HEK293T (cell line): ENCODE results near the gene MYORG.

Experiments used
- CTCF ChIA-PET: fragments of 350-600 bp; formaldehyde crosslinking; extraction: SDS; loops from one replicate; lab custom pipeline; 2021; ENCODE audit warnings: antibody characterized with exemption, inconsistent platforms; lab: Yijun Ruan, JAX
- POLR2A ChIA-PET: fragments of 350-600 bp; formaldehyde crosslinking; extraction: SDS; loops from one replicate; lab custom pipeline; 2020; ENCODE audit warnings: antibody characterized with exemption, inconsistent platforms; lab: Yijun Ruan, JAX
- DNase-seq: peaks from one replicate; pipeline ENCODE4 v3.0.0; 2012; ENCODE audit warnings: mixed read lengths; ENCODE audit errors: extremely low spot score
- ARNT ChIP-seq: fragments of 450-650 bp; IDR thresholded peaks from 2 replicates; pipeline ENCODE4 v1.6.1; 2017; ENCODE audit warnings: mild to moderate bottlenecking
- BHLHE40 ChIP-seq: fragments of 450-650 bp; IDR thresholded peaks from 2 replicates; pipeline ENCODE4 v1.6.1; 2016; ENCODE audit warnings: mild to moderate bottlenecking, moderate library complexity, borderline replicate concordance
- CTBP1 ChIP-seq: fragments of 450-650 bp; IDR thresholded peaks from 2 replicates; pipeline ENCODE4 v1.6.1; 2016; ENCODE audit warnings: borderline replicate concordance
- ELF4 ChIP-seq: fragments of 450-650 bp; IDR thresholded peaks from 2 replicates; pipeline ENCODE4 v1.6.1; 2017; ENCODE audit warnings: antibody characterized with exemption
- FOXA1 ChIP-seq: fragments of 450-650 bp; IDR thresholded peaks from 2 replicates; pipeline ENCODE4 v1.6.1; 2016; ENCODE audit warnings: mild to moderate bottlenecking
- FOXK2 ChIP-seq: fragments of 450-650 bp; IDR thresholded peaks from 2 replicates; pipeline ENCODE4 v1.6.1; 2016; ENCODE audit warnings: mild to moderate bottlenecking
- HDGF ChIP-seq: fragments of 450-650 bp; IDR thresholded peaks from 2 replicates; pipeline ENCODE4 v1.6.1; 2017; ENCODE audit warnings: antibody characterized with exemption, borderline replicate concordance
- L3MBTL2 ChIP-seq: fragments of 450-650 bp; conservative IDR thresholded peaks from 2 replicates; pipeline ENCODE4 v1.6.1; 2016; ENCODE audit warnings: mild to moderate bottlenecking
- LEF1 ChIP-seq: fragments of 450-650 bp; IDR thresholded peaks from 2 replicates; pipeline ENCODE4 v1.6.1; 2017; ENCODE audit warnings: mild to moderate bottlenecking, borderline replicate concordance
- NFRKB ChIP-seq: fragments of 450-650 bp; IDR thresholded peaks from 2 replicates; pipeline ENCODE4 v1.6.1; 2016; ENCODE audit warnings: mild to moderate bottlenecking, moderate library complexity
- SP1 ChIP-seq: fragments of 450-650 bp; IDR thresholded peaks from 2 replicates; pipeline ENCODE4 v1.6.1; 2017
- SUZ12 ChIP-seq: fragments of 450-650 bp; IDR thresholded peaks from 2 replicates; pipeline ENCODE4 v1.6.1; 2016; ENCODE audit warnings: mild to moderate bottlenecking
- TARDBP ChIP-seq: fragments of 450-650 bp; IDR thresholded peaks from 2 replicates; pipeline ENCODE4 v1.6.1; 2016
- ZNF384 ChIP-seq: fragments of 450-650 bp; IDR thresholded peaks from 2 replicates; pipeline ENCODE4 v1.6.1; 2016
- TF ChIP-seq, protein P1 (sequence below): fragments of 450-650 bp; IDR thresholded peaks from 2 replicates; pipeline ENCODE4 v1.6.1; 2016

MYORG gene

GRCh38 chr9:34333836-34334235 is 42.9 kb downstream of the MYORG start:
- TF ChIP-seq L3MBTL2, result no peak
- no peak for TF ChIP-seq SUZ12
- TF ChIP-seq HDGF, result no peak
- no peak for DNase-seq
- ChIA-PET POLR2A (interaction anchor here (0.7 kb wide), 1 partner anchor 44 kb away, joined by 3 read pairs; no protein-coding TSS in a partner anchor), CTCF (interaction anchor here (0.6 kb wide), 1 partner anchor 46 kb away, joined by 3 read pairs; no protein-coding TSS in a partner anchor)

GRCh38 chr9:34332076-34332964 is 44.4 kb downstream of the MYORG start:
- TF ChIP-seq ZNF384 (no peak), LEF1 (no peak), HDGF (no peak), L3MBTL2 (no peak), NFRKB (no peak), CTBP1 (no peak)
- TF ChIP-seq, protein P1, sequence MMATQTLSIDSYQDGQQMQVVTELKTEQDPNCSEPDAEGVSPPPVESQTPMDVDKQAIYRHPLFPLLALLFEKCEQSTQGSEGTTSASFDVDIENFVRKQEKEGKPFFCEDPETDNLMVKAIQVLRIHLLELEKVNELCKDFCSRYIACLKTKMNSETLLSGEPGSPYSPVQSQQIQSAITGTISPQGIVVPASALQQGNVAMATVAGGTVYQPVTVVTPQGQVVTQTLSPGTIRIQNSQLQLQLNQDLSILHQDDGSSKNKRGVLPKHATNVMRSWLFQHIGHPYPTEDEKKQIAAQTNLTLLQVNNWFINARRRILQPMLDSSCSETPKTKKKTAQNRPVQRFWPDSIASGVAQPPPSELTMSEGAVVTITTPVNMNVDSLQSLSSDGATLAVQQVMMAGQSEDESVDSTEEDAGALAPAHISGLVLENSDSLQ, result peak; percentile 41
- ChIA-PET CTCF (interaction anchor here (0.7 to 1.3 kb wide), 3 partner anchors 43 to 72 kb away, joined by 3 to 4 read pairs (median 4); no protein-coding TSS in a partner anchor), POLR2A (no interaction called here)
- peak; percentile 31 for DNase-seq

- ChIA-PET CTCF (interaction anchor here (1.0 kb wide), 1 partner anchor 48 kb away, joined by 3 read pairs; no protein-coding TSS in a partner anchor), POLR2A (interaction anchor here (0.8 kb wide), 1 partner anchor 152 kb away, joined by 3 read pairs; the partner anchor contains the start of gene UBAP1)
- TF ChIP-seq, protein P1, result no peak
- TF ChIP-seq FOXK2, result no peak
- DNase-seq, result no peak
These were observed 45.5 kb downstream of the MYORG start for GRCh38 chr9:34331196-34331595.

DNA sequence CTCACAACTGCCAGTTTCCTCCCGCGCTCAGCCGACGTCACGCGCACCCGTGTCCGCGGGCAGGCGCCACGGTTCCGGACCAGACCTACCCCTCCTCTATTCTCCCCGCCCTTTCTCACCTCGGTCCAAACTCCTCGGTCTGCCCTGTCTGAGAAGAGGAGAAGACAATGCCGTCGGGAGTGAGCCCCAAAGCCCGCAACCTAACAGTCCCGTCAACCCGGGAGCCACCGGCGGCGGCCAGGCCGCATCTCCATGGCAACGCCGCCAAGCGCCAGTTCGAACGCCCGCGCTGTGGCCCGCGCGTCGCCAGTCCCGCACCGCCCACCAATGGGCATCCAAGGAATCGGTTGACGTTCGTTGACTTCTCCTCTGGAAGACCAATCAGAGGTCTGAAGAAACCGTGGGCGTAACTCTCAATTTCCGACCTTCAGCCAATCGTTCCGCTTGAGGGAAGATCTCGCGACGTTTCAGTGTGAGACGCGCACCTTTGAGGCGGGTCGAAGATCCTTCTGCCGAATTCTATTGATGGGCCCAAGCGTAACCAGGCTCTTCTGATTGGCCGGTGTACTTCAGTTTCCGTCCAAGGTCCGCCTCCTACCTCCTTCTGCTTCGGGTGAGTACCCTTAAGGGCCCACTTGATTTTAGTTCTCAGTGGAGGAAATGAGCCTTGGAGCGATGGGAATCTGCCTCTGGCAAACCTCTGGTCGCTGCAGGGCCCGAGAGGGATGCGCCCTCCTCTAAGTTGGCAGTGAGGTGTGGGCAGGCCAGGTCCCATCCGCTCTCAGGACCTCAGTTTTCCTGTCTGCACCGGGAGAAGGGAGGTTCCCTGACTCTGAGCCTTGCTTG is 47.5 kb downstream of the MYORG start, which contains the start of the genes KIF24 and NUDT2:
Gene KIF24, minus strand, starts transcription at position 282 of the 846 bp plus-strand sequence. CDS start 17,922 bp downstream, outside the sequence.
Gene NUDT2, plus strand, starts transcription at position 583 of the 846 bp plus-strand sequence. CDS start 9,471 bp downstream, outside the sequence.
- TF ChIP-seq, protein P1, result peak; percentile 92
- no peak for TF ChIP-seq BHLHE40
- peak; percentile 80 for TF ChIP-seq TARDBP
- TF ChIP-seq ARNT, result no peak
- no peak for TF ChIP-seq SUZ12
- peak; percentile 86 for TF ChIP-seq L3MBTL2
- peak; percentile 37; the same call in 1 of the 2 replicates for TF ChIP-seq ELF4
- ChIA-PET POLR2A (no interaction called here), CTCF (no interaction called here)
- DNase-seq, result peak; percentile 92

DNA sequence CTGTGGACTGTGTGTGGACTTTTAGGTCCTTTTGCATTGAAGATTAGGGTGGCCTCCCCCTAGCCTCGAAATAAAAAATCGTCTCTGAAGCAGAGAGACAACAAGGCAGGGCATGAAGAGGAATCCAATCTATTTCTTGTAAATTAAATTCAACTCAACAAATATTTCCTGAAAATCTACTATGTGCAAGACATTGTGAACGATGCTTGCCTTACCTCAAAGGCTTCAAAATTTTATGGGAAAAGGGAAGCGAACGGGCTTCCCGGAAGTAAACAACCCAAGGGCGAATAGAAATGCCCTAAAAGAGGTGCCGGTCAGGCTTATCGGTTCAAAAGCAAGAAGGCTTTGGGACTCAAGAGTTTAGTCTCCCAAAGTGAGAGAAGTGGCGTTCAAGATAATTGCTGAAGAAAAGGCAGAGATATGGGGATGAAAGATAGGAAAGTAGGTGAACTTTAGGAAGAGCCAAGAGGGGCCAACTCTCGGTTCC is 48.2 kb downstream of the MYORG start:
- peak; percentile 27 for DNase-seq
- POLR2A ChIA-PET, result no interaction called here
- TF ChIP-seq FOXK2, result peak; percentile 77
- TF ChIP-seq L3MBTL2, result no peak
- no peak for TF ChIP-seq LEF1
- peak; percentile 60 for TF ChIP-seq ELF4
- no peak for TF ChIP-seq TARDBP
- no peak for TF ChIP-seq BHLHE40
- TF ChIP-seq NFRKB, result no peak
- TF ChIP-seq SUZ12, result no peak
- no peak for TF ChIP-seq ZNF384
- TF ChIP-seq CTBP1, result no peak
- TF ChIP-seq, protein P1, result no peak
- no peak for TF ChIP-seq HDGF
- no peak for TF ChIP-seq ARNT
- TF ChIP-seq SP1, result no peak
- TF ChIP-seq FOXA1, result no peak
- CTCF ChIA-PET, result no interaction called here
